Stimulated activated CD4-positive, alpha-beta T cell treated with anti-CD3 and anti-CD28 coated beads, TNF-alpha, amount 100 ng/mL, for 24 hours (primary cell): ENCODE measurements around the gene PSPC1.
"Not testable (repeated sequence)": the region's sequence is repeated elsewhere in the genome, so short reads cannot be mapped to it uniquely, and the experiment has no call there.

Experiments
- DNase-seq, 3 experiments: peaks; one replicate each; pipeline ENCODE4 v3.0.0-alpha.2; 2020; ENCODE audit warnings: low read depth in 3 of 3

PSPC1 gene, protein sequence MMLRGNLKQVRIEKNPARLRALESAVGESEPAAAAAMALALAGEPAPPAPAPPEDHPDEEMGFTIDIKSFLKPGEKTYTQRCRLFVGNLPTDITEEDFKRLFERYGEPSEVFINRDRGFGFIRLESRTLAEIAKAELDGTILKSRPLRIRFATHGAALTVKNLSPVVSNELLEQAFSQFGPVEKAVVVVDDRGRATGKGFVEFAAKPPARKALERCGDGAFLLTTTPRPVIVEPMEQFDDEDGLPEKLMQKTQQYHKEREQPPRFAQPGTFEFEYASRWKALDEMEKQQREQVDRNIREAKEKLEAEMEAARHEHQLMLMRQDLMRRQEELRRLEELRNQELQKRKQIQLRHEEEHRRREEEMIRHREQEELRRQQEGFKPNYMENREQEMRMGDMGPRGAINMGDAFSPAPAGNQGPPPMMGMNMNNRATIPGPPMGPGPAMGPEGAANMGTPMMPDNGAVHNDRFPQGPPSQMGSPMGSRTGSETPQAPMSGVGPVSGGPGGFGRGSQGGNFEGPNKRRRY

DNA sequence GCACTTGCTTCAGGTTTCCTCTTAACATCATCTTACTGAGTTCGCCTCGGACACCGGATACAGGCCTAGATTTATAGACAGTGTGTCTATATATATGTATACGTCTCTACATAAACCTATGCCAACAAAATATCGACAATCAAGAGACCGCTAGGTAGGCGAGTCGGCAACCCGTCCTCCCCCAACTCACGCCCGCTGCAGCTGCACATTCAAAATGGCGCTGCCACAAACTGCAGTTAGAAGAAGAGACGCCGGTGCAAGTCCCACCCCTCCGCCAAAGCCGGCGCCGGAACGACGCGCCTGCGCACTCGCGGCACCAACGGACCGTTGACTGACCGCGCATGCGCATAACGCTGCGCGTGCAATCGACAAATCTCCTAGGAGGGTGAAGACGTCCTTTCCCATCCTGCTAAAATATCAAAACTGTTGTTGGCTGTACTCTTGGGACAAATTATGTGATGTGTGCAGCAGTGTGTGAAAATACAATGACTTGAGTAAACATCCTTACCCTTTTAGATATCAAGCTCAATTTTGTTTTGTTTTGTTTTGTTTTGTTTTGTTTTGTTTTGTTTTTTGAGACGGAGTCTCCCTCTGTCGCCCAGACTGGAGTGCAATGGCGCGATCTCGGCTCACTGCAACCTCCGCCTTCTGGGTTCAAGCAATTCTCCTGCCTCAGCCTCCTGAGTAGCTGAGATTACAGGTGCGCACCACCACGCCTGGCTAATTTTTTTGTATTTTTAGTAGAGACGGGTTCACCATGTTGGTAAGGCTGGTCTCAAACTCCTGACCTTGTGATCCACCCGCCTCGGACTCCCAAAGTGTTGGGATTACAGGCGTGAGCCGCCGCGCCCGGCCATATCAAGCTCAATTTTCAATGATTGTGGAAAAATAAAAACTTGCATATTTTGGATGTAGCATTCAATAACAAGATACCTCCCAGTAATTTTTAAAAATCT is at the start of gene PSPC1:
TSS of gene PSPC1 (minus strand) at position 219 of the 956 bp plus-strand sequence. CDS start at position 31, 188 bp downstream.
- DNase-seq: peak; percentile 87 to 93 (median 90)

DNA sequence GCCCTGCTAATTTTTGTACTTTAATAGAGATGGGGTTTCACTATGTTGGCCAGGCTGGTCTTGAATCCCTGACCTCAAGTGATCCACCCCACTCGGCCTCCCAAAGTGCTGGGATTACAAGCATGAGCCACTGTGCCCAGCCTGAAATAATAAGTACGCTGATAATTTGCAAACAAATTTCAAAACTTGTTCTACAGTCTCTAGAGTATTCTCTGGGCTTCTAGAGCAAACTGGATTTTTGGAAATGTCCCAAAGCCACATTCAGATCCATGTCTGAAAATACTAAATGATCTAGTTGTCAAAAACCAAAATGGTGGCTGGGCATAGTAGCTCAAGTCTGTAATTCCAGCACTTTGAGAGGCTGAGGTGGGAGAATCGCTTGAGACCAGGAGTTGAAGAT is 39.9 kb upstream of the PSPC1 start:
- DNase-seq: no peak

DNA sequence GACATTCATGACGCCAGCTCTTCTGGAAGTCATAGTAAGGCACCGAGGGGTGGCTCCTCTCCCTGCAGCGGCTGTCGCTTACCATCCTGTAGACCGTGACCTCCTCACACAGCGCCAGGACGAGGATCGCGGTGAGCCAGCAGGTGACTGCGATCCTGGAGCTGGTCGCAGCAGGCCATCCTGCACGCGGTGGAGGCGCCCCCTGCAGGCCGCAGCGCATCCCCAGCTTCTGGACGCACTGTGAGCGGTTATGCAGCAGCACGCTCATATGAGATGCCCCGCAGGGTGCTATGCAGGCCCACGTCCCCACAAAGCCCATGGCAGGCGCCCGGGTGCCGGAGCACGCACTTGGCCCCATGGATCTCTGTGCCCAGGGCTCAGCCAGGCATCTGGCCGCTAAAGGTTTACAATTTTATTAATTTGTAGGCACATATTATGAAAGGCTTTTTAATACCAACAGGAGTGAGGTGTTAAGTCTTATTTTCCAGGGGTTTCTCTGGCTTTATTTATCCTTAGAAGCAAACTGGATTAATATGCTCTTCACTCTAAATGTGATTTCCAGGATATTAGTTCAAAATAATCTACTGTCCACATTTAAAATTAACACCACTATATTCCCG is 35.6 kb upstream of the PSPC1 start:
- DNase-seq: peak in 1 of 3 experiments; percentile 35

DNA sequence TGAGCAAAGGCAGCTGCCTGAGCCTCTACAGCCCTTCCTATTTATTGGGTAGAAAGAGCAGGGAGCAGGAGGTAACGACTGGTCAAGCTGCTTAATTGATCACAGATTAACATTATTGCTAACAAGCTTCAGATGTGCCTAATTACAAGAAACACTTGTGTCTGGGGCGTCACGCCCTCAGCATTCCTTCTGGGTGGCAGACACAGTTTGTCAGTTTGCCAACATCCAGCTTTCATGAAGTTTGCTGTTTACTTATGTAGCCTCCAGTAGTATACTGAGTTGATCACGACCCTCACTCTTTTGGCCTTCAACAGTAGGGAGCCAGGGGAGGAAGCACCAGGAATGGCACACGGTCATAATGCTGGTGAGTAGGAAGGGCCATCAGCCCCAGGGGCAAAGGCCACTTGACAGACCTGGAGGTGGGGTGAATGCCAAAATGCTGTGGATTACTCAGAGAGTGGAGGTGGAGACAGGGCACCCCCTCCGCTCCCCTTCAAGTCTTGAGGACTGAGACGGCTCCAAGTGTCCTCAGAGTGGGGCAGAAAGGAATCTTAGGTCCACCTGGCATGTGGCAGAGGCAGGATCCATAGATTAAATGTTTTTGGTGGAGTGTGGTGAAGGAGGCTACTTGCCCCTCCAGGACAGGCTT is 34.9 kb upstream of the PSPC1 start:
- DNase-seq: no peak

DNA sequence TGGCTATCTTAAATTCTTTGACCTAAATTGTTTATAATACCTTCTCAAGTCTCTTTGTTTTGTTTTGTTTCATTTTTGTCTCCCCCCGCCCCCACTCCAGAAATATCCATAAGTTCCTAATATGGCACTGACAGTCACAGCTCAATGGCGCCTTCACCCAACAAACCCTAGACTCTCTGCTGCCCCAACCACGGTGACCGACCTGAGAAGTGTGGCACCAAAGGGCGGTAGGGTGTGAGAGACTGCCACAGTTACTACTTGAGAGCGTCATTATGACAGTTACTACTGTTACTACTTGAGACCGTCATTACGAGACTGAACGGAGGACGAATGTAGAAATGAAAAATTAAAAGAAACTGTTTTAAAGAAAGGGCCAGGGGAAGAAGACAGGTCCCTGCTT is 34.4 kb upstream of the PSPC1 start:
- no peak for DNase-seq

DNA sequence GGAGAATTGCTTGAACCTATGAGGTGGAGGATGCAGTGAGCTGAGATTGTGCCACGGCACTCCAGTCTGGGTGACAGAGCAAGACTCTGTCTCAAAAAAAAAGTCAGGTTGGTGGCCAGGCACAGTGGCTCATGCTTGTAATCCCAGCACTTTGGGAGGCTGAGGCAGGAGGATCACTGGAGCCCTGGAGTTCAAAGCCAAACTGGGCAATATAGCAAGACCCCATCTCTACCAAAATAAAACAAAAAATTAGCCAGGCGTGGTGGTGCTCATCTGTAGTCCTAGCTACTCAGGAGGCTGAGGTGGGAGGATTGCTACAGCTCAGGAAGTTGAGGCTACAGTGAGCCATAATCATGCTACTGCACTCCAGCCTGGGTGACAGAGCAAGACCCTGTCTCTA is 33.1 kb upstream of the PSPC1 start:
- not testable (repeated sequence) for DNase-seq

DNA sequence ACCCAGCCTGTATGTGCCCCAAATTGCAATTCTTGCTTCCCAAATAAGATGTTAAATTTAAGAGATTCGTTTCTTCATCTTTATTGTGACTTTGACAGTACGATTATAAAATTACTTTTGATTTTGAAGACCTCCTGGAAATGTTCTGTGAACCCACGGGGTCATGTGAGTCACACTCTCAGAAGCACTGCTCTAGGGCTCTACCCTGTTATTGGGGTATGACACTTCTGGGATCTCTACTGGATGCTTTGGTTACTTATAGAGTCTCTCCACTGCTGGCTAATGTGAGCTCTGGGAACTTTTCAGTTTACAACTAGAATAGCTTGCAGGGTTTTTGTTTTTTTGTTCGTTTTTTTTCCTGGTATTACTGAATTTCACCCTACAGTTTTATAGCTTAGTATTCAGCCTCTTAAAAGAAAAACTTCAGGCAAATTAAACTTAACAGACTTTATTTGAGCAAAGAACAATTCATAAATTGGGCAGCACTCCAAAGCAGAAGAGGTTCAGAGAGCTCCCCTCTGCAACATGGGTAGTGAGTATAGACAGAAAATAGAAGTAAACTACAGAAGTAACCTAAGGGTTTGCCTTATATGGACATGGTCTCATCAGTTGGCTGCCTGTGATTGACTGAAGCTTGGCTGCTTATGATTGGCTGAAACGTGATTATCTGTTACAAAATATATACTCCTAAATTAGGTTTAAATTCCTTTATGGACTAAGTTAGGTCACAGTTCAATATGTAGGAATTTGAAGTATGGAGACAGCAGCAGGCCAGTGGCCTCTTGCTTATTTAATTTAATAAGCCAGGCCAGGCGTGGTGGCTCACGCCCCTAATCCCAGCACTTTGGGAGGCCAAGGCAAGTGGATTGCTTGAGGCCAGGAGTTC is 28.5 kb upstream of the PSPC1 start:
- no peak for DNase-seq

DNA sequence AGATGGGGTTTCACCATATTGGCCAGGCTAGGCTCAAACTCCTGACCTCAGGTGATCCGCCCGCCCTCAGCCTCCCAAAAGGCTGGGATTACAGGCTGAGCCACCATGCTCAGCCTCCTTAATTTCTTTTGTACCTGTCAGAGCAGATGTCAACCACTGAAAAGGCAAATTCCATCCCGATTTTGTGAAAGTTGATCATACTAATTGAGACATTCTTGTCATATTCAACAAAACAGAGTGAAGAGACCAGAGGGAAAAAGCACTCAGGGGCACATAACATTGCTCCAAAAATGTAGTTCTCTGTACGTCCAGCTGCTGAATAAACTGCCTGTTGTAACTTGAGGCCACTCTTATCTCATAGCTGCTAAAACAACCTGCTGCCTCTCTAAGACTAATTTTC is 27.4 kb upstream of the PSPC1 start:
- no peak for DNase-seq

DNA sequence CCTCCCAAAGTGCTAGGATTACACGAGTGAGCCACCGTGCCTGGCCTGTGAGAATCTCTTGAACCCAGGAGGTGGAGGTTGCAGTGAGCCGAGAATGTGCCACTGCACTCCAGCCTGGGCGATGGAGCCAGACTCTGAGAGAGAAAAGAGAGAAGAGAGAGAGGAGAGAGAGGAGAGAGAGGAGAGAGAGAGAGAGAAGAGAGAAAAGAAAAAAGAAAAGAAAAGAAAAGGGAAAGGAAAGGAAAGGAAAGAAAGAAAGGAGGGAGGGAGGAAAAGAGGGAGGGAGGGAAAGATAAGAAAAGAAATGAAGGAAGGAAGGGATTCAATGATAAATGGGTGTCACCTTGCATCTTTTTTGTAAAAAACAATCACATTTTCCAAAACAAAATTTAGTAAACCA is 23.0 kb upstream of the PSPC1 start:
- DNase-seq: no peak

DNA sequence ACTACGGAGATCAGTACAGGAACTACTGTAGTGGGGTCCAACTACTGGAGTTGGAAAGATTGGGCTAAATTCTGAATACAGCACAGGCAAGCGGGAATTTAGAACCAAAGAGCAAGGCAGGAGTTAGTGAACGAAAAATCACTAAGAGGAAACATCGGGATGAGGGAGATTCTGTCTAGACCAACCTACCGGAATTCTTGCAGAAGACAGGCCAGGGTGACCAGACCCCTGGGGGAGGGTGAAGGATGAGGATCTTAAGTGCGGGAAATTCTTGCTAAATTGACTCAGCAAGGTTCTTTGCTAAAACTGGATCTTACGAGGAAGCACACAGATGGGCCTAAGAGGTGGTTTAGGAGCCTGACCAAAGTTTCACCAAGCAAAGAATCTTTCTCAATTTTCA is 13.2 kb upstream of the PSPC1 start:
- DNase-seq: no peak

DNA sequence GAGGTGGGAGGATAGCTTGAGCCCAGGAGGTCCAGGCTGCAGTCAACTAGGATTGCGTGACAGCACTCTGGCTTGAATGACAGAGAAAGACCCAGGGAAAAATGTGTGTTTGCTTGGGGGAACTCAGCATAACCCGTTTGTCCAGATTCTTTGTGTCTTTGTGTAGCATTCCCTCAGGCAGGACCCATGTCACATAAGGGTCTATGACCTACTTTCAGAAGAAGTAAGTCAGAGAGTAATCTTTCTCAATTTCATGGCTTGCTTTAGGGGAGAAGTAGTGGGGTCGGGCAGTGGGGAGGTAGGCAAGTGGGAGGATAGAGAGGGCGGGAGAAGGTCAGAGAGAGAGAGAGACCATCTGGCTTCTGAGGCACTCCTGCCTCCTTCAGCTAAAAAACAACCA is 11.9 kb upstream of the PSPC1 start:
- DNase-seq: no peak

DNA sequence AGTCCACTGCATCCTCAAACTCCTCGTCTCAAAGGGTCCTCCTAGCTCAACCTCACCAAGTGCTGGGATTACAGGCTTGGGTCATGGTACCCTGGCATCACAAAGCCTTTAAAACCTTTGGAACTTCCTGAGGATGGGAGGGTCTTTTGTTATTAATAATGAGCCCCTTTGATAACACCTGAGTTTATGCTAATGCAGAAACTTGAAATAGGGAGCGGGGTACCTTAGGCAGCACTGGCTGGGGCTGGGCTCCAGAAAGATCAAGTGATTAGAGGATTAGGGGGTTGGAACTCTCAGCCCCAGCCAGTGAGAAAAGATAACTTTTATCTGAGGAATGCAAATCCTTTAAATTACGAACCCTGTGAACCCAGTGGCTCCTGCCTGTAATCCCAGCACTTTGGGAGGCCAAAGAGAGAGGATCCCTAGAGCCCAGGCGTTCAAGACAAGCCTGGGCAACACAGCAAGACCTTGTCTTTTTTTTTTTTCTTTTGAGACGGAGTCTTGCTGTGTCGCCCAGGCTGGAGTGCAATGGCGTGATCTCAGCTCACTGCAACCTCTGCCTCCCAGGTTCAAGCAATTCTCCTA is 9.3 kb upstream of the PSPC1 start:
- DNase-seq: no peak

DNA sequence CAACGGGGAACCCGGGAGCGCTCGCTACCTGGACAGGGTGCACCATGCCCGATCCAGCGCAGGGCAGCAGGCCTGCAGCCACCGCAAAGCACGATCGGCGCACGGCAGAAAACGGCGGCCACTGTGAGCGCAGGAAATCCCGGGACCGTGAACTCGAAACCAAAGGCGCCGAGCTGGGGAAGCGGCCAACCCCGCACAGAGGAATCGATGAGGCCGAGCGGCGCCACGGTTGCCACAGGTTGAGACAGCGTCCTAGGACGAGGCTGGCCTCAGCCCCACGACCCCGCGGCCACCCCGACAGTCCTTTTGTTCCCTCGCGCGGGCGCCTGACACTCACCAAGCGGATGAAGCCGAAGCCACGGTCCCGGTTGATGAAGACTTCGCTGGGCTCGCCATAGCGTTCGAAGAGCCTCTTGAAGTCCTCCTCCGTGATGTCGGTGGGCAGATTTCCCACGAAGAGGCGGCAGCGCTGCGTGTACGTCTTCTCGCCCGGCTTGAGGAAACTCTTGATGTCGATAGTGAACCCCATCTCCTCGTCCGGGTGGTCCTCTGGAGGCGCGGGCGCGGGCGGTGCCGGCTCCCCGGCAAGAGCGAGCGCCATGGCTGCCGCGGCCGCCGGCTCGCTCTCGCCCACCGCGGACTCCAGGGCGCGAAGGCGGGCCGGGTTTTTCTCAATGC is 557 bp downstream of the PSPC1 start:
- DNase-seq: peak; percentile 13 to 50 (median 28)

DNA sequence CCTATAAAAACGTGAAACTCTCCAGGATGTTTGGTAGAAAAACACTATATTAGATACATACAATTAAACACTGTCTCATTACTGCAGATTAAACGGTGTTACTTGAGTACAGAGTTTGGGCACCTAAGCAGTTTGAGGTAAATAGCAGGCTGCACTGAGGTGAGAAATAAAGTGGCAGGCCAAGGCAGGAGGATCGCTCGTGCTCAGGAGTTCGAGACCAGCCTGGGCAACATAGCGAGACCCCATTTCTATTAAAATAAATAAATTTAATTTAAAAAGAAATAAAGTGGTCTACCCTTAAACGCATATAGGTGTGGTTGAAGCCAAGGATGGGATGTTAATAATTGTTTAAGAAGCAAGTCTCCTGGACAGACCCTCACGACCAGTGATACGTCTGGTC is 1.2 kb downstream of the PSPC1 start:
- DNase-seq: peak in 1 of 3 experiments; percentile 11

DNA sequence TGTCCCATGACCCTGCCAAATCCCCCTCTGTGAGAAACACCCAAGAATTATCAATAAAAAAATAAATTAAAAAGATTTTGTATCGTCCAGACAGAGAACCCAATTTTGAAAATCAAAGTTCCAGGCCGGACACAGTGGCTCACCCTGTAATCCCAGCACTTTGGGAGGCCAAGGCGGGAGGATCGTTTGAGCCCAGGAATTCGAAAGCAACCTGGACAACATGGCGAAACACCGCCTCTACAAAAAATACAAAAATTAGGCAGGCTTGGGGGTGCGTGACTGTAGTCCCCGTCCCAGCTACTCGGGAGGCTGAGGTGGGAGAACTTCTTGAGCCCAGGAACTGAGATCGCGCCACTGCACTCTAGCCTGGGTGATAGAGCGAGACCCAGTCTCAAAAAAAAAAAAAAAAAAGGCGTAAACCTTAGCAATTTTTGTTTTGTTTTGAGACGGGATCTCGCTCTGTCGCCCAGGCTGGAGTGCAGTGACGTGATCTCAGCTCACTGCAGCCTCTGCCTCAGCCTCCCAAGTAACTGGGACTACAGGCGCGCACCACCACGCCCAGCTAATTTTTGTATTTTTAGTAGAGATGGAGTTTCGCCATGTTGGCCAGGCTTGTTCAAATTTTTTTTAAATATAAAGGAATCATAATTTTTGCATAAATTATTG is 1.9 kb downstream of the PSPC1 start:
- not testable (repeated sequence) for DNase-seq

DNA sequence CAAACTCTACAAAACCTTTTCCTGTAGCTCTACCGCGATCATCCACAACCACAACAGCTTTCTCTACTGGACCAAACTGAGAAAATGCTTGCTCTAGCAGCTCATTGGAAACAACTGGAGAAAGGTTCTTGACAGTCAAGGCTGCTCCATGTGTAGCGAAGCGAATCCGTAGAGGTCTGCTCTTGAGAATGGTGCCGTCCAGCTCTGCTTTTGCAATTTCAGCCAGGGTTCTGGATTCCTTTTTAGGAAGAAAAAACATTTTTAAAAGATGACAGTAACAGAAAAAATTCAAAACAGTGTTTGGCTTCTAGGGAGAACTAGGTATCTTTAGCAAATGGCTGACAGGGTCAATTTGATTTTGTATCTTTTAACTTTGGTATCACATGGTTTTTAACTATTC is 10.4 kb downstream of the PSPC1 start:
- DNase-seq: no peak

DNA sequence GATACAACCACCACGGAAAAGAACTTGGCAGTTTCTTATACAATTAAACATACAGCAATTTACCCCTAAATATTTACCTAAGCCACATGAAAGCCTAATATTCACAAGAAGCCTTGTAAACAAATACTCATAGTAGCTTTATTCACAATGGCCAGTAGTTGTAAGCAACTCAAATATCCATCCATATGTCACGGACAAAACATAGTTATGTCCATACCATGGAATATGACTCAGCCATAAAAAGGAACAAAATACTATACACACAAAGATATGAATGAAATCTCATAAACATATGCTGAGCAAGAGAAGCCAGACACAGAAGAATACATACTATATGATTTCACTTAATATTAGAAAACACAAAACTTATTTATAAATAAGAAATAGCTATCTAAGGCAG is 12.9 kb downstream of the PSPC1 start:
- DNase-seq: no peak

DNA sequence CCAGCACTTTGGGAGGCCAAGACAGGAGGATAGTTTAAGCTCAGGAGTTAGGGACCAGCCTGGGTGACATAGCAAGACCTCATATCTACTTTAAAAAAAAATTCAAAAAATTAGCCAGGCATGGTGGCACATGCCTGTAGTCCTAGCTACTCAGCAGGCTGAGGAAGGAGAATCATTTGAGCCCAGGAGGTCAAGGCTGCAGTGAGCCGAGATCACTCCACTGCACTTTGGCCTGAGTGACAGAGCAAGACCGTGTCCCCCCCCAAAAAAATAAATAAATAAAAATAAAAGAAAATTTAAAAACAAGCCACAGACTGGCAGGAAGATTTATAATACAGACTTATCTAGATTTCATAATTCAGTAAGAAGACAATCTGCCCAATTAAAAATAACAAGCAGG is 14.8 kb downstream of the PSPC1 start:
- no peak for DNase-seq

DNA sequence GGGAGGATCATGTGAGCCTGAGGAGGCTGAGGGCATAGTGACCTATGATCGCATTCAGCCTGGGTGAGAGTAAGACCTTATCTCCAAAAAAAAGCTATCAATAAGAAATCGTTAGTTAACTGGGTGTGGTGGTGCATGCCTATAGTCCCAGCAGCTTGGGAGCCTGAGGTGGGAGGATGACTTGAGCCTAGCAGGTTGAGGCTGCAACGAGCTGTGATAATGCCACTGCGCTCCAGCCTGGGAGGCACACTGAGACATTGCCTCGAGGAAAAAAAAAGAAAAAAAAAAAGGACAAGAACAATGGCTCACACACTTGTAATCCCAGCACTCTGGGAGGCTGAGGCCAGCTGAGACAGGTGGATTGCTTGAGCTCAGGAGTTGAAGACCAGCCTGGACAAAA is 16.2 kb downstream of the PSPC1 start:
- no peak for DNase-seq
